ENCODE data around the gene PXT1.

PXT1 gene

DNA sequence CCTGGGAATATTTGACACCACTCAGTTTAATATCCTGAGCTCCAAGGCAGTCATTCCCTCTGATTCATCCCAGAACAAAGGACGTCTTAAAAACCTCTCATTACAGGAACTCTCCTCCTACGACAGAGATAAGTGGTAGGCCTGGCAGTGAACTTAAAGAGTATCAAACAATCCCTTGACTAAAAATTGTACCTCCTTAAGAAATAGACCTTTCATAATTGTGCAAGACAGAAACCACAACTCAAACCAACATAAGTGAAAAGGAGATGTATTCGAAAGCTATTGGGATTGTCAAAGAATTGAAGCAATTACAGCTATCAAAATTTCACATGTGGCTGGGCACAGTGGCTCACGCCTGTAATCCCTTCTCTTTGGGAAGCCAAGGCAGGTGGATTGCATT is 86.8 kb downstream of the PXT1 start:
- no peak overlapping the region for H3K4me3 Mint-ChIP-seq
- H3K4me1 Mint-ChIP-seq, result peaks cover 44% of the 10 kb centered on the region
- ATAC-seq (peak; percentile 76), DNase-seq (no peak)
- peak overlapping the region in 1 of 2 donors; percentile 37 for H3K27ac Mint-ChIP-seq
- peaks cover 19% of the 10 kb centered on the region for H3K27me3 Mint-ChIP-seq
- H3K9me3 Mint-ChIP-seq, result peaks cover 4 to 7% of the 10 kb centered on the region in 2 donors

DNA sequence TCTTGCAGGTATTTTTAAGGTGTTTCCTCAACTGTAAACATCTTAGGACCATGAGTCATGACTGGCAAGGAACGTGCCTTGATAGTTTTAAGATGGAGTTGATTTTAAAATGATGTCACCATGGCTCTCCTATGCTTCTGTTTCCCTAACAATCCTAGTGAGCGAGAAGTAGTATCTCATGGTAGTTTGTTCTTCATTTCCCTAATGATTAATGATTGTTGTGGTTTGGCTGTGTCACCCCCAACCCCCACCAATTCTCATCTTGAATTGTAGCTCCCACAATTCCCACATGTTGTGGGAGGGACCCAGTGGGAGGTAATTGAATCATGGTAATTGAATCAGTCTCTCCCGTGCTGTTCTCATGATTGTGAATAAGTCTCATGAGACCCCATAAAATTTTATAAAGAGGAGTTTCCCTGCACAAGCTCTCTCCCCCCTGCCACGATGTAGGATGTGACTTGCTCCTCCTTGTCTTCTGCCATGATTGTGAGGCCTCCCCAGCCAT is 89.2 kb downstream of the PXT1 start:
- ATAC-seq (no peak), DNase-seq (no peak)
- Mint-ChIP-seq H3K4me3 (no peak overlapping the region), H3K27ac (no peak overlapping the region), H3K4me1 (peaks cover 31% of the 10 kb centered on the region), H3K9me3 (peaks cover 4 to 7% of the 10 kb centered on the region in 2 donors), H3K27me3 (peaks cover 32% of the 10 kb centered on the region)

- Mint-ChIP-seq H3K27me3 (peaks cover 32% of the 10 kb centered on the region), H3K27ac (no peak overlapping the region), H3K4me1 (peaks cover 22% of the 10 kb centered on the region)
Measured at GRCh38 chr6:36352477-36353157, 90.0 kb downstream of the PXT1 start.

DNA sequence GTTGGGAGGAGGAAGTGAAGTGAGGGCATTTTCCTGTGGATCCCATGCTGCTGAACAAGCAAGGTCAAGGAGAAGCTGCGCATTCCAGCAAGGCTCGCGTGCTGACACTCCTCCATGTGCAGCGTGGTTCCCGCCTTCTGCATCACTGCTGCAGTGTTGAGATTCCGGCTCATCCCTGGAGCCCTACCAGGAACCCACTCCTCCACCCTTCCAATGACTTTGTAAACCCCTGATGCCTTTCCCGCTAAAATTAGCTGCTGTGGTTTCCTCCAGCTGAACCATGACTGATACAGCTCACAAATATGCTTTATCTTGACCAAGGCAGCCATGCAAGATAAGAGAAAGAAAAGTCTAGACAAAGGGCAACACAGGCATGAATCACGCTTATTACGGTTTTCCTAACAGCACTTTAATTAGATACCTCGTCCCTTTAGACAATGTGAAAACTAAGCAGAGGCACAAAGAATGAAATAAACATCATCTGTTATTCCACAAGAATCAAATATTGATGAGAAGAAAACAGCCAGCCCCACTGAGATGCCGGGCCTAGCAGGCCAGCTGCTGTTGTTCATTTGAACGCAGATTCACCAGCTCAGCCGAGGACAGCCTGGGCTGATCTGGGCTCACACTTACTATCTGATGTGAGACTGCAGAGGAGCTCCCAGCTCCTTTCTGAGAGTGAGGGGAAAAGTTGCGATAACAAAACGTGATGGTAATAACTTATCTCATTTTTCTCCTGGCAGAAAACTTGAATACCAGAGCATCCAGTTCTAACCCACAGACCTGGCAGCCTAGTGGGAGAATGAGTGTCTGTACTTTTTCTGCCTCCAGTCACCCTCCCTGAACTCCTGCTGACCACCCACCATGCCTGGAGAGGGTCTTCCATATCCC is 91.7 kb downstream of the PXT1 start:
- DNase-seq (no peak), ATAC-seq (no peak)
- peaks cover 4 to 7% of the 10 kb centered on the region in 2 donors for H3K9me3 Mint-ChIP-seq
- peaks cover 32% of the 10 kb centered on the region for H3K27me3 Mint-ChIP-seq
- H3K27ac Mint-ChIP-seq, result no peak overlapping the region
- H3K4me3 Mint-ChIP-seq, result no peak overlapping the region
- H3K4me1 Mint-ChIP-seq, result peaks cover 9% of the 10 kb centered on the region

More at GRCh38 chr6:36352477-36353157, 90.0 kb downstream of the PXT1 start:
- peaks cover 4 to 7% of the 10 kb centered on the region in 2 donors for H3K9me3 Mint-ChIP-seq
- H3K4me3 Mint-ChIP-seq, result no peak overlapping the region
- ATAC-seq (no peak), DNase-seq (no peak)

GRCh38 chr6:36350082-36350481 is 92.6 kb downstream of the PXT1 start:
- H3K27me3 Mint-ChIP-seq, result peaks cover 26% of the 10 kb centered on the region
- H3K27ac Mint-ChIP-seq, result no peak overlapping the region
- peaks cover 4 to 7% of the 10 kb centered on the region in 2 donors for H3K9me3 Mint-ChIP-seq
- ATAC-seq, result no peak
- no peak for DNase-seq
- no peak overlapping the region for H3K4me3 Mint-ChIP-seq
- H3K4me1 Mint-ChIP-seq, result peaks cover under 1% of the 10 kb centered on the region

- peaks cover 4 to 7% of the 10 kb centered on the region in 2 donors for H3K9me3 Mint-ChIP-seq
- H3K4me1 Mint-ChIP-seq, result no peaks in the 10 kb centered on the region
- H3K27ac Mint-ChIP-seq, result no peak overlapping the region
- H3K27me3 Mint-ChIP-seq, result peaks cover 23% of the 10 kb centered on the region
- DNase-seq, result no peak
- no peak for ATAC-seq
- H3K4me3 Mint-ChIP-seq, result no peak overlapping the region
Measured at GRCh38 chr6:36349240-36349639, 93.4 kb downstream of the PXT1 start.

DNA sequence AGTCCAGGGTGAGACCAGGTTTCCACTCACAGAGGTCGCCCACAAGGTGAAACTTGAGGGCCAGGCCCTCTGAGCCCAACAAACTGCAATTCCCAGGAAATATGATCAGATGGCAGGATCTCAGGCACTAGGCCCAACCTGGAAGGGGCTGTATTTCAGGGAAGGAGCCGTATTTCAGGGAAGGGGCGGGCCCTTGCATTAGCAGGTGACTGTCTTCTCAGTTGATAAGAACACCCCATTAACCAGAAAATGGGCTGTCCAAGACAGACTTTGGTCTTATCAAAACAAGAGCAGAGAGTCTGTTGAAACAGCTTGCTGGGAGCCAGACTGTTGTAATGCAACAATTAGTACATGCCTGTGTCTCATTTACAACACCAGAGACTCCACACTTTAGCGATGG is 95.0 kb downstream of the PXT1 start:
- Mint-ChIP-seq H3K4me3 (no peak overlapping the region), H3K4me1 (no peaks in the 10 kb centered on the region), H3K27ac (no peak overlapping the region), H3K27me3 (peaks cover 14% of the 10 kb centered on the region), H3K9me3 (no peaks in the 10 kb centered on the region)
- ATAC-seq (no peak), DNase-seq (no peak)

DNA sequence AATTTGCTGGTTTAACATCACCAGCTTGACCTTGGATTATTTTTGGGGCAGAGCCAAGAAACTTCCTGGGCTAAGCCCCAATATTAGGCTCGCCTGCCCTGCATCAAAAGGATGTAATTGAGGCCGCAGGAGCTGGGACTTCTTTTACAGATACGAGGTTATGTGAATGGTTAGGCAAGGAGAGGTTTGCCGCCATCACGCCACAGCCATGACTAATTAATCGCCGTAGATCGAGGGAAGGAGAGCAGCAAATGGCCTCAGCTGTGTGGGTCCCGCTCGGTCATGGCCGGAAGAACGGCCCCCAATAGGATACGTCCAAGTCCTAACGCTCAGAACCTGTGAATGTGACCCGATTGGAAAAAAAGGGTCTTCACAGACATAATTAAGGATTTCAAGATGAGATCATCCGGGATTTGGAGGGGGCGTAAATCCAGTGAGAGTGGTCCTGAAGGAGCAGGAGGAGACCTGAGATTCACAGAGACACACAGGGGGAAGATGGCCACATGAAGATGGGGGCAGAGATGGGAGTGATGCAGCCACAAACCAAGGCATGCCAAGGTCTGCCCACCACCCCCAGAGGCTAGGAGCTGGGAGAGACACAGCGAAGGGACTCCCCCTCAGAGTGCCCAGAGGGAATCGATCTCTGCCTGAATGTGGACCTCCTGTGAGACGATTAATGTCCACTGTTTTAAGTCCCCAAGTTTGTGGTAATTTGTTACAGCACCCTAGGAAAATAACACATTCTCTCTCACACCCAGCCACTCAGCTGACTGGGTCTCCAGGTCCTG is 96.0 kb downstream of the PXT1 start:
- no peak overlapping the region for H3K27ac Mint-ChIP-seq
- no peaks in the 10 kb centered on the region for H3K9me3 Mint-ChIP-seq
- H3K4me1 Mint-ChIP-seq, result no peaks in the 10 kb centered on the region
- peaks cover 14% of the 10 kb centered on the region for H3K27me3 Mint-ChIP-seq
- ATAC-seq, result no peak
- DNase-seq, result no peak
- no peak overlapping the region for H3K4me3 Mint-ChIP-seq

DNA sequence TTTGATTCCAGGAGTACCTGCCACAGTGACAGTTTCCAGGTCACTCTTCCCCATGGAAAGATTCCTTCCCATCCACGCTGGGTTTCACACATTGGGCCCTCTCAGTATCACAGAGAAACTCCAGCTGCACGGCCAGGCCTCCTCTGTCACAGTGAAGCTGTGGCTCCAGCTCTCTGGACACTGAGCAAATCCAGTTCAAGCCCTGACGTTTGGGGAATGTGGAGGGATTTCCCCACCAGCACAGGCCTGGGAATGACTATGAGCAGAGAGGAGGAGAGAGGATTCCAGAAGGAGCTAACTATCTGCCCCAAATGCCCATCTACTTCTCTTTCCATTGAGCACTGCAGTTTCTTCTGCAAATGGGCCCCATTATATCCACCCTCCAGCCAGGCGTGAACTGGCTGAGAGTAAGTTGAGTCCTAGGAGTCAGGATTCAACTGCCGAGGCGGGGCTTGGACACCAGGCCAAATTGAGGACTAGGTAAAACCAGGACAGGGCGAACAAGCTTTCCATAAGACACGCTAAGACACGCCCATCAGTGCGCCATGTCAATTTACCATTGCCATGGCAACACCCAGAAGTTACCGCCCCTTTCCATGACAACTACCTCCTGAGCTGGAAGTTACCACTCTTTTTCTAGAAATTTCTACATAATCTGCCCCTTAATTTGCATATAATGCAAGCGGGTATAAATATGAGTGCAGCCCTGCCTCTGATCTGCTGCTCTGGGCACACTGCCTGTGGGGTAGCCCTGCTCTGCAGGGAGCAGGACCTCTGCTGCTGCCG is 96.8 kb downstream of the PXT1 start:
- Mint-ChIP-seq H3K27me3 (peaks cover 17% of the 10 kb centered on the region), H3K27ac (no peak overlapping the region), H3K4me3 (no peak overlapping the region), H3K9me3 (no peaks in the 10 kb centered on the region), H3K4me1 (peaks cover 2% of the 10 kb centered on the region)
- ATAC-seq (no peak), DNase-seq (no peak)

DNA sequence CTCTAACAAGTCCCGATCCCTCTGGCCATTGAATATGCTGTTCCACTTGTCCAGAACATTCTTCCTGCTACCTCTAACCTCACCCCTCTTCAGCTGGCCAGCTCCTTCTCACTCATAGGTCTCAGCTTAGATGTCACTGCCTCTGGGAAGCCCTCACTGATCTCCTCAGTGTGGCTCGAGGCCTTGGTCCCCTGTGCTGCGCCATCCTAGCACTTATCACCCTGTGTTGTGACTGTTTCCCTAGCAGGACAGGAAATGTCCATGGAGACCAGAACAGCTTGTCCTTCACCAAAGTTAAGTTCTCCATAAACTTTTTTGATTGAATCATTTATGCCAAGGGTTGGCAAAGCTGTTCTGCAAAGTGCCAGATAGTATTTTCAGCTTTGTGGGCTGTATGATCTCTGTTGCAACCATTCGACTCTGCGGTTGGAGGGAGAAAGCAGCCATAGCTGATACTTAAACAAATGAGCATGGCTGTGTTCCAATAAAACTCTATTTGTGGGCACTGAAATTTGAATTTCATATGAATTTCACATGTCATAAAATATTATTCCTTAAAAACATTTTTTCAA is 99.5 kb downstream of the PXT1 start:
- H3K27ac Mint-ChIP-seq, result no peak overlapping the region
- H3K4me1 Mint-ChIP-seq, result peaks cover 8% of the 10 kb centered on the region
- H3K9me3 Mint-ChIP-seq, result no peaks in the 10 kb centered on the region
- ATAC-seq, result no peak
- DNase-seq, result no peak
- H3K4me3 Mint-ChIP-seq, result no peak overlapping the region
- peaks cover 21% of the 10 kb centered on the region for H3K27me3 Mint-ChIP-seq

- no peaks in the 10 kb centered on the region for H3K9me3 Mint-ChIP-seq
- H3K4me1 Mint-ChIP-seq, result peaks cover 25% of the 10 kb centered on the region
- peak; percentile 70 to 71 for DNase-seq
- H3K27me3 Mint-ChIP-seq, result peaks cover 21% of the 10 kb centered on the region
- H3K27ac Mint-ChIP-seq, result peak overlapping the region in 1 of 2 donors; percentile 68
- peak overlapping the region; percentile 47 to 63 for H3K4me3 Mint-ChIP-seq
- peak; percentile 78 for ATAC-seq
Measured at GRCh38 chr6:36340618-36341454, 101.8 kb downstream of the PXT1 start.

Data from stimulated activated naive CD8-positive, alpha-beta T cell treated with anti-CD3 and anti-CD28 coated beads, Interleukin-15, amount 100 ng/mL, for 72 hours (primary cell).